ENCODE results near the gene NR1H2. TPM values are rescaled to one million over a fixed set of nuclear protein-coding genes. Genes with fewer than 3 reads are reported as not detected.
A peak's percentile ranks its signal among the peaks of the same experiment; 100 is the strongest.

NR1H2 gene
- total and polyA plus RNA-seq, 10 of the 15 experiments (the other 5 are each of a cell fraction or from before 2014, with no cell fraction given): 0.05 to 54.2 (median 35.1) TPM

DNA sequence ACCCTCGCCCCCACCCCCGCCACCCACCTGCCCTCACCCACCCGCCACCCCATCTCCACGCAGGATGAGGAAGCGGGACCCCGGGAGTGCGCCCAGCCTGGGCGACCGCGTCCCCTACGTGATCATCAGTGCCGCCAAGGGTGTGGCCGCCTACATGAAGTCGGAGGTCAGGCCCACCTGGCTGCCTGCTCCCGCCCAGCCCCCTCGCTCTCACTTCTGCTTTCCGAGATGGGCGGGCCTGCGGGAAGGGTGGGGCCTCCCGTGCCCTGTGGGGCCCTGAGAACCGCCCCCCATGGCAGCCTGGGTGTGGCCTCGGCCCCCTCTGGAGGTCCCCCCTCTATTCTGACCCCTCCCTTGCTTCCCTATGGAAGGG lies 39.4 kb downstream of the NR1H2 start:
- intact Hi-C loops (cut with micrococcal nuclease; ENCODE audit: unreplicated experiment): loop anchor here (2.0 kb wide), 2 partner anchors 31 to 59 kb away; partner anchors contain the start of gene POLD1
- H3K4me1 ChIP-seq (ENCODE audit: control insufficient read depth, insufficient read depth, low read length): peaks cover 35% of the 10 kb centered on the region
- 0% methylated on average over 19 of the region's 22 CpGs for WGBS (ENCODE audit: insufficient coverage, insufficient replicate concordance, low lambda C conversion rate, missing lambda C conversion rate)
- no peaks in the 10 kb centered on the region for H3K27me3 ChIP-seq (replicated peaks in 1 of 2; ENCODE audit: control insufficient read depth in 2 of 2, insufficient read depth in 2 of 2, low read length in 1 of 2)
- H2AFZ ChIP-seq (ENCODE audit: control insufficient read depth, low read depth, low read length): no peak overlapping the region; the same call in 1 of the 2 replicates
- ChIA-PET SMC1A (ENCODE audit: uncharacterized antibody, unreplicated experiment) (interaction anchor here (0.6 to 1.9 kb wide), 7 partner anchors 45 to 73 kb away, joined by 3 to 15 read pairs (median 4); no protein-coding TSS in a partner anchor), POLR2A (interaction anchor here (0.5 to 4.8 kb wide), 8 partner anchors 14 to 966 kb away, joined by 3 to 26 read pairs (median 7); partner anchors contain the start of gene POLD1), RAD21 (ENCODE audit: unreplicated experiment) (interaction anchor here (0.7 to 1.9 kb wide), 14 partner anchors 14 to 87 kb away, joined by 3 to 18 read pairs (median 4); partner anchors contain the start of genes KCNC3 and POLD1), CTCF (interaction anchor here (0.7 to 4.2 kb wide), 17 partner anchors 9 to 681 kb away, joined by 3 to 30 read pairs (median 5); partner anchors contain the start of genes NAPSA and NR1H2)
- BruUV-seq (replicated peaks): no TSS peak
- DNase-seq (ENCODE audit: low read depth, low spot score): peak; percentile 68
- peak overlapping the region; percentile 73; the same call in 1 of the 2 replicates for H3K4me2 ChIP-seq (ENCODE audit: control insufficient read depth, insufficient read depth)
- H3K9ac ChIP-seq (ENCODE audit: control insufficient read depth, insufficient read depth, low read length): peak overlapping the region; percentile 61
- peak; percentile 76 for ATAC-seq
- no peak overlapping the region for H3K4me3 ChIP-seq
- peaks cover 2 to 8% of the 10 kb centered on the region in 2 experiments; a peak in 2 of 4 replicates for H3K36me3 ChIP-seq (ENCODE audit: control insufficient read depth in 2 of 2, insufficient read depth in 2 of 2, low read length in 1 of 2)
- peak overlapping the region; percentile 95 for H3K27ac ChIP-seq (ENCODE audit: control insufficient read depth, insufficient read depth)
- in situ Hi-C loops (cut with MboI): no loop called here
- no peaks in the 10 kb centered on the region for H3K9me3 ChIP-seq (replicated peaks; ENCODE audit: control insufficient read depth, insufficient read depth, low read length)
- no peaks in the 10 kb centered on the region for H4K20me1 ChIP-seq (ENCODE audit: control insufficient read depth, insufficient read depth)
- peaks cover 21% of the 10 kb centered on the region for H3K79me2 ChIP-seq (ENCODE audit: control insufficient read depth, insufficient read depth, low read length)
- peak; percentile 35 for FAIRE-seq
- TF ChIP-seq BACH1 (IDR thresholded peaks at IDR 0.05; ENCODE audit: borderline replicate concordance) (peak; percentile 52; the same call in 1 of the 2 replicates), ATF7 (IDR thresholded peaks at IDR 0.05; ENCODE audit: low read depth) (0 out of 2 replicates have a peak, but pooled peaks have one; percentile 16), E2F4 (IDR thresholded peaks at IDR 0.05; ENCODE audit: low read depth, low read length) (no peak), BCL11A (IDR thresholded peaks at IDR 0.05; ENCODE audit: low read depth, low read length) (peak; percentile 69; the same call in 1 of the 2 replicates), IRF4 (IDR thresholded peaks at IDR 0.05; ENCODE audit: low read depth, low read length) (peak; percentile 91), POU2F2 (IDR thresholded peaks at IDR 0.05; ENCODE audit: borderline replicate concordance, low read depth, low read length) (peak; percentile 66; the same call in 2 of the 3 replicates), NBN (IDR thresholded peaks at IDR 0.05) (0 out of 2 replicates have a peak, but pooled peaks have one; percentile 13), IKZF1 (conservative IDR thresholded peaks at IDR 0.05) (peak; percentile 44; the same call in 1 of the 2 replicates), TCF3 (IDR thresholded peaks at IDR 0.05; ENCODE audit: borderline replicate concordance, insufficient read depth, low read depth, low read length) (peak; percentile 99), TARDBP (IDR thresholded peaks at IDR 0.05; ENCODE audit: borderline replicate concordance) (0 out of 2 replicates have a peak, but pooled peaks have one; percentile 44), DPF2 (IDR thresholded peaks at IDR 0.05) (peak; percentile 79), RUNX3 (IDR thresholded peaks at IDR 0.05; ENCODE audit: low read length) (peak; percentile 58; the same call in 1 of the 2 replicates), ZBED1 (IDR thresholded peaks at IDR 0.05; ENCODE audit: borderline replicate concordance) (no peak), POLR2AphosphoS5 (IDR thresholded peaks at IDR 0.05; ENCODE audit: low read length) (no peak), CREB1 (IDR thresholded peaks at IDR 0.05; ENCODE audit: low read depth) (peak; percentile 39; the same call in 1 of the 2 replicates), FOXM1 (IDR thresholded peaks at IDR 0.05; ENCODE audit: low read depth, low read length) (no peak), IKZF2 (IDR thresholded peaks at IDR 0.05) (peak in 1 of 2 experiments; percentile 37; a peak in 2 of 4 replicates), SP1 (IDR thresholded peaks at IDR 0.05; ENCODE audit: low read depth, low read length) (peak; percentile 78), MXI1 (IDR thresholded peaks at IDR 0.05; ENCODE audit: low read depth, low read length) (peak; percentile 3; the same call in 1 of the 2 replicates), TCF12 (IDR thresholded peaks at IDR 0.05; ENCODE audit: low read depth, low read length) (peak; percentile 98), CBX3 (IDR thresholded peaks at IDR 0.05; ENCODE audit: borderline replicate concordance, low read depth) (no peak)
- TF ChIP-seq, protein P1, sequence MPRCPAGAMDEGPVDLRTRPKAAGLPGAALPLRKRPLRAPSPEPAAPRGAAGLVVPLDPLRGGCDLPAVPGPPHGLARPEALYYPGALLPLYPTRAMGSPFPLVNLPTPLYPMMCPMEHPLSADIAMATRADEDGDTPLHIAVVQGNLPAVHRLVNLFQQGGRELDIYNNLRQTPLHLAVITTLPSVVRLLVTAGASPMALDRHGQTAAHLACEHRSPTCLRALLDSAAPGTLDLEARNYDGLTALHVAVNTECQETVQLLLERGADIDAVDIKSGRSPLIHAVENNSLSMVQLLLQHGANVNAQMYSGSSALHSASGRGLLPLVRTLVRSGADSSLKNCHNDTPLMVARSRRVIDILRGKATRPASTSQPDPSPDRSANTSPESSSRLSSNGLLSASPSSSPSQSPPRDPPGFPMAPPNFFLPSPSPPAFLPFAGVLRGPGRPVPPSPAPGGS (IDR thresholded peaks at IDR 0.05; ENCODE audit: borderline replicate concordance, insufficient read depth, low read depth, low read length, poor library complexity, severe bottlenecking): peak; percentile 79
- TF ChIP-seq, protein P2, sequence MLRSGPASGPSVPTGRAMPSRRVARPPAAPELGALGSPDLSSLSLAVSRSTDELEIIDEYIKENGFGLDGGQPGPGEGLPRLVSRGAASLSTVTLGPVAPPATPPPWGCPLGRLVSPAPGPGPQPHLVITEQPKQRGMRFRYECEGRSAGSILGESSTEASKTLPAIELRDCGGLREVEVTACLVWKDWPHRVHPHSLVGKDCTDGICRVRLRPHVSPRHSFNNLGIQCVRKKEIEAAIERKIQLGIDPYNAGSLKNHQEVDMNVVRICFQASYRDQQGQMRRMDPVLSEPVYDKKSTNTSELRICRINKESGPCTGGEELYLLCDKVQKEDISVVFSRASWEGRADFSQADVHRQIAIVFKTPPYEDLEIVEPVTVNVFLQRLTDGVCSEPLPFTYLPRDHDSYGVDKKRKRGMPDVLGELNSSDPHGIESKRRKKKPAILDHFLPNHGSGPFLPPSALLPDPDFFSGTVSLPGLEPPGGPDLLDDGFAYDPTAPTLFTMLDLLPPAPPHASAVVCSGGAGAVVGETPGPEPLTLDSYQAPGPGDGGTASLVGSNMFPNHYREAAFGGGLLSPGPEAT (IDR thresholded peaks at IDR 0.05; ENCODE audit: low read depth): no peak; the same call in 1 of the 2 replicates

All from GM12878 (cell line).